ENCODE measurements around the gene GRB7. TPM values are rescaled to one million over a fixed set of nuclear protein-coding genes. Genes with fewer than 3 reads are reported as not detected.

GRB7 gene
- total and polyA plus RNA-seq, 2 of the 4 experiments (the other 2 are of a cell fraction) = 0.18 to 0.36 TPM

- 86% methylated on average over 3 of the region's 23 CpGs; no CpG with 5 or more reads in 1 of the 2 experiments for WGBS, 2 experiments (ENCODE audit: extremely low coverage in 2 of 2, insufficient read length in 1 of 2)
- no peak overlapping the region for H3K14ac ChIP-seq (replicated peaks; ENCODE audit: low read depth, low read length)
- ChIA-PET POLR2A (ENCODE audit: unreplicated experiment) (no interaction called here), CTCF (no interaction called here)
- H2BK15ac ChIP-seq (ENCODE audit: low read depth, low read length) = no peak overlapping the region
- intact Hi-C loops (cut with micrococcal nuclease) = no loop called here
- no peak overlapping the region for H2AK5ac ChIP-seq (ENCODE audit: low read depth, low read length)
- no peaks in the 10 kb centered on the region for H3K9me3 ChIP-seq (ENCODE audit: control insufficient read depth, insufficient read depth, low read length)
- BruUV-seq (replicated peaks) = no TSS peak
- H3K79me1 ChIP-seq (ENCODE audit: low read depth in 1 of 2, low read length in 2 of 2) = no peaks in the 10 kb centered on the region
- peaks cover 33% of the 10 kb centered on the region for H3K27me3 ChIP-seq (ENCODE audit: control insufficient read depth, insufficient read depth, low read length)
- no peak overlapping the region for H2BK20ac ChIP-seq (ENCODE audit: low read depth, low read length)
- no peak overlapping the region for H3K4ac ChIP-seq (ENCODE audit: low read depth, low read length)
- H3K9me1 ChIP-seq (ENCODE audit: insufficient read depth, low read length) = 0 out of 2 replicates have a peak, but pooled peaks cover 6% of the 10 kb centered on the region
- H2AFZ ChIP-seq (replicated peaks; ENCODE audit: low read length, poor library complexity) = no peak overlapping the region
- no peak overlapping the region for H4K5ac ChIP-seq (ENCODE audit: low read depth, low read length)
- H4K91ac ChIP-seq (ENCODE audit: insufficient read depth, low read depth, low read length) = no peak overlapping the region
- no peaks in the 10 kb centered on the region for H3K36me3 ChIP-seq (ENCODE audit: control insufficient read depth, insufficient read depth, low read length)
- no peak overlapping the region for H3K56ac ChIP-seq (ENCODE audit: extremely low read depth, insufficient read depth, low read length)
- no peak overlapping the region for H4K8ac ChIP-seq (ENCODE audit: low read depth in 2 of 2, low read length in 2 of 2)
- dilution Hi-C loops (cut with HindIII; ENCODE audit: low sequenced_read_pairs, unreplicated experiment) = no loop called here
- no peak overlapping the region for H3K27ac ChIP-seq (ENCODE audit: insufficient read depth, low read length)
- H2BK5ac ChIP-seq (ENCODE audit: low read depth, low read length, poor library complexity, severe bottlenecking) = no peak overlapping the region
- in situ Hi-C loops (cut with MboI; ENCODE audit: low sequenced_read_pairs) = no loop called here
- no peaks in the 10 kb centered on the region for H4K20me1 ChIP-seq (ENCODE audit: insufficient read depth, low read length)
- no peak overlapping the region for H3K4me2 ChIP-seq (ENCODE audit: low read depth, low read length)
- H2BK120ac ChIP-seq (ENCODE audit: low read depth, low read length) = no peak overlapping the region
- H3K4me3 ChIP-seq (ENCODE audit: insufficient read depth, low read depth, low read length) = no peak overlapping the region
- TF ChIP-seq MXI1 (IDR thresholded peaks at IDR 0.05; ENCODE audit: borderline replicate concordance, low read depth, low read length) = no peak
- no peak for TF ChIP-seq RFX5 (IDR thresholded peaks at IDR 0.05; ENCODE audit: low read depth, low read length)
- TF ChIP-seq MAFK (IDR thresholded peaks at IDR 0.05; ENCODE audit: low read depth, low read length) = no peak
- TF ChIP-seq NFE2L2 (IDR thresholded peaks at IDR 0.05; ENCODE audit: low read depth, low read length) = no peak
- TF ChIP-seq RCOR1 (IDR thresholded peaks at IDR 0.05; ENCODE audit: insufficient replicate concordance, low read length) = no peak
- TF ChIP-seq USF2 (IDR thresholded peaks at IDR 0.05; ENCODE audit: low read depth, low read length) = no peak
- no peak for TF ChIP-seq CEBPB (IDR thresholded peaks at IDR 0.05; ENCODE audit: low read depth, low read length)
- H3K18ac ChIP-seq (ENCODE audit: low read depth, low read length) = no peak overlapping the region
- H3K9ac ChIP-seq (ENCODE audit: low read depth, low read length) = no peak overlapping the region
- no peak overlapping the region for H3K23ac ChIP-seq (ENCODE audit: low read depth, low read length)
- no peak for DNase-seq
- ATAC-seq (ENCODE audit: low read depth) = no peak
- no peak overlapping the region for H2AK9ac ChIP-seq (replicated peaks; ENCODE audit: low read depth, low read length, poor library complexity)
- H3K4me1 ChIP-seq (ENCODE audit: control insufficient read depth, insufficient read depth, low read length) = peaks cover 7% of the 10 kb centered on the region; the same call in 1 of the 2 replicates
Measured at GRCh38 chr17:39745335-39746144, 7.8 kb downstream of the GRB7 start.

Measured in IMR-90 (cell line).